H9 (cell line): ENCODE measurements around the gene PSMC1. TPM values are rescaled to one million over a fixed set of nuclear protein-coding genes. Genes with fewer than 3 reads are reported as not detected.
A peak's percentile ranks its signal among the peaks of the same experiment; 100 is the strongest.

Experiments
- DNase-seq: peaks from one replicate; pipeline ENCODE4 v3.0.0-alpha.2; 2017
- H2AFZ ChIP-seq: one replicate; pipeline ENCODE4 v1.6.1; 2013; ENCODE audit warnings: mild to moderate bottlenecking, low read length, control low read depth, moderate library complexity
- H2AK5ac ChIP-seq: 2 replicates; pipeline ENCODE4 v1.6.1; 2013; ENCODE audit warnings: low read length, control low read depth, mixed read lengths; ENCODE audit not compliant: insufficient read length
- H2BK120ac ChIP-seq: one replicate; pipeline ENCODE4 v1.6.1; 2013; ENCODE audit warnings: low read depth, mild to moderate bottlenecking, low read length, control low read depth, inconsistent platforms; ENCODE audit not compliant: poor library complexity, severe bottlenecking
- H2BK12ac ChIP-seq: 2 replicates; pipeline ENCODE4 v1.6.1; 2013; ENCODE audit warnings: low read length, control low read depth, mixed read lengths, low read depth; ENCODE audit not compliant: insufficient read length
- H2BK15ac ChIP-seq: 2 replicates; pipeline ENCODE4 v1.6.1; 2013; ENCODE audit warnings: low read depth, low read length, control low read depth
- H2BK20ac ChIP-seq: one replicate; pipeline ENCODE4 v1.6.1; 2013; ENCODE audit warnings: low read depth, mild to moderate bottlenecking, low read length, control low read depth, inconsistent platforms; ENCODE audit not compliant: poor library complexity, severe bottlenecking
- H2BK5ac ChIP-seq: 2 replicates; pipeline ENCODE4 v1.6.1; 2013; ENCODE audit warnings: low read length, control low read depth, mixed read lengths; ENCODE audit not compliant: insufficient read length
- H3K14ac ChIP-seq: 2 replicates; pipeline ENCODE4 v1.6.1; 2013; ENCODE audit warnings: low read length, control low read depth; ENCODE audit not compliant: insufficient read depth
- H3K18ac ChIP-seq: 2 replicates; pipeline ENCODE4 v1.6.1; 2013; ENCODE audit warnings: low read depth, mild to moderate bottlenecking, mixed read lengths, low read length, control low read depth; ENCODE audit not compliant: insufficient read length
- H3K23ac ChIP-seq: 2 replicates; pipeline ENCODE4 v1.6.1; 2013; ENCODE audit warnings: low read length, control low read depth, mixed read lengths, low read depth; ENCODE audit not compliant: insufficient read length
- H3K23me2 ChIP-seq: 2 replicates; pipeline ENCODE4 v1.6.1; 2013; ENCODE audit warnings: low read depth, mild to moderate bottlenecking, mixed read lengths, low read length, control low read depth; ENCODE audit not compliant: insufficient read length, poor library complexity, severe bottlenecking
- H3K27ac ChIP-seq: 2 replicates; pipeline ENCODE4 v1.5.1; 2013; ENCODE audit warnings: low read length, control low read depth, mixed read lengths, low read depth; ENCODE audit not compliant: insufficient read length
- H3K27me3 ChIP-seq: 2 replicates; pipeline ENCODE4 v1.6.1; 2013; ENCODE audit warnings: low read length, control low read depth, inconsistent platforms; ENCODE audit not compliant: insufficient read depth
- H3K4ac ChIP-seq: 2 replicates; pipeline ENCODE4 v1.6.1; 2013; ENCODE audit warnings: low read depth, mild to moderate bottlenecking, control low read depth, inconsistent platforms, low read length, moderate library complexity
- H3K4me1 ChIP-seq: 2 replicates; pipeline ENCODE4 v1.6.1; 2013; ENCODE audit warnings: low read length, control low read depth, inconsistent platforms; ENCODE audit not compliant: insufficient read depth
- H3K4me2 ChIP-seq: 2 replicates; pipeline ENCODE4 v1.6.1; 2013; ENCODE audit warnings: low read length, control low read depth, mixed read lengths; ENCODE audit not compliant: insufficient read length, insufficient read depth
- H3K56ac ChIP-seq: 2 replicates; pipeline ENCODE4 v1.6.1; 2013; ENCODE audit warnings: low read depth, mild to moderate bottlenecking, mixed read lengths, low read length, control low read depth; ENCODE audit not compliant: insufficient read length
- H3K79me1 ChIP-seq: 2 replicates; pipeline ENCODE4 v1.6.1; 2013; ENCODE audit warnings: low read depth, mild to moderate bottlenecking, moderate library complexity, low read length, control low read depth, inconsistent platforms; ENCODE audit not compliant: insufficient read depth, poor library complexity, severe bottlenecking
- H3K79me2 ChIP-seq: 2 replicates; pipeline ENCODE4 v1.6.1; 2013; ENCODE audit warnings: low read length, control low read depth, inconsistent platforms; ENCODE audit not compliant: insufficient read depth
- H3K9ac ChIP-seq: 2 replicates; pipeline ENCODE4 v1.6.1; 2013; ENCODE audit warnings: low read length, control low read depth, mixed read lengths; ENCODE audit not compliant: insufficient read length; ENCODE audit errors: extremely low read depth
- H3K9me3 ChIP-seq: one replicate; pipeline ENCODE4 v1.6.1; 2013; ENCODE audit warnings: low read depth, low read length, inconsistent platforms; ENCODE audit not compliant: control insufficient read depth
- H3T11ph ChIP-seq: one replicate; pipeline ENCODE4 v1.6.1; 2013; ENCODE audit warnings: mild to moderate bottlenecking, low read length, control low read depth, inconsistent platforms
- H4K20me1 ChIP-seq: one replicate; pipeline ENCODE4 v1.6.1; 2013; ENCODE audit not compliant: control insufficient read depth, insufficient read length, insufficient read depth
- H4K5ac ChIP-seq: 2 replicates; pipeline ENCODE4 v1.6.1; 2013; ENCODE audit warnings: low read depth, mild to moderate bottlenecking, mixed read lengths, low read length, control low read depth; ENCODE audit not compliant: insufficient read length
- H4K8ac ChIP-seq: replicated peaks from 2 replicates; pipeline ENCODE4 v1.6.1; 2013; ENCODE audit warnings: low read length, control low read depth, mixed read lengths, low read depth; ENCODE audit not compliant: insufficient read length
- H4K91ac ChIP-seq: 2 replicates; pipeline ENCODE4 v1.6.1; 2013; ENCODE audit warnings: low read depth, mild to moderate bottlenecking, moderate library complexity, mixed read lengths, low read length, control low read depth; ENCODE audit not compliant: insufficient read length
- H3K27ac Mint-ChIP-seq, 3 experiments: 2 replicates in 2 of 3; 3 replicates in 1 of 3; pipeline ENCODE4 v1.8.0; 2020 to 2021; ENCODE audit warnings: mixed read lengths in 3 of 3, mild to moderate bottlenecking in 1 of 3, moderate library complexity in 1 of 3
- H3K27me3 Mint-ChIP-seq: 2 replicates; pipeline ENCODE4 v1.8.0; 2021; ENCODE audit warnings: low read depth, mild to moderate bottlenecking, moderate library complexity, mixed read lengths
- H3K36me3 Mint-ChIP-seq, 3 experiments: 2 replicates in 2 of 3; 3 replicates in 1 of 3; pipeline ENCODE4 v1.8.0; 2020 to 2021; ENCODE audit warnings: low read depth in 3 of 3, mixed read lengths in 3 of 3; ENCODE audit not compliant: insufficient read depth in 1 of 3
- H3K4me1 Mint-ChIP-seq, 2 experiments: 2 replicates each; pipeline ENCODE4 v1.8.0; 2020; ENCODE audit warnings: mixed read lengths in 2 of 2
- H3K4me3 Mint-ChIP-seq, 2 experiments: 2 replicates in 1 of 2; 3 replicates in 1 of 2; pipeline ENCODE4 v1.8.0; 2020 to 2021; ENCODE audit warnings: mild to moderate bottlenecking in 2 of 2, mixed read lengths in 2 of 2, moderate library complexity in 1 of 2
- H3K9me3 Mint-ChIP-seq, 2 experiments: 2 replicates in 1 of 2; 3 replicates in 1 of 2; pipeline ENCODE4 v1.8.0; 2020; ENCODE audit warnings: mild to moderate bottlenecking in 2 of 2, mixed read lengths in 2 of 2, moderate library complexity in 1 of 2
- WGBS: extraction: QIAGEN DNeasy Blood & Tissue Kit; methylation state at CpG from one replicate; pipeline ENCODE4 v1.1.7; 2013; ENCODE audit warnings: missing lambda C conversion rate, low lambda C conversion rate, mixed read lengths; ENCODE audit not compliant: insufficient read length; ENCODE audit errors: extremely low coverage; 5-methylcytosine and 5-hydroxymethylcytosine counted together
- total RNA-seq: library from RNA; stranded (reverse); gene quantifications from 2 replicates; pipeline ENCODE4 v1.2.1, GENCODE V29; 2021
- TF ChIP-seq, protein P1 (sequence below): fragments of 200-600 bp; sonication (generic); conservative IDR thresholded peaks from 3 replicates; pipeline ENCODE4 v1.8.0; 2021; ENCODE audit warnings: antibody characterized with exemption, mild to moderate bottlenecking

The PSMC1 gene
- total RNA-seq, 1 experiment from 2014 or later: 113 TPM

DNA sequence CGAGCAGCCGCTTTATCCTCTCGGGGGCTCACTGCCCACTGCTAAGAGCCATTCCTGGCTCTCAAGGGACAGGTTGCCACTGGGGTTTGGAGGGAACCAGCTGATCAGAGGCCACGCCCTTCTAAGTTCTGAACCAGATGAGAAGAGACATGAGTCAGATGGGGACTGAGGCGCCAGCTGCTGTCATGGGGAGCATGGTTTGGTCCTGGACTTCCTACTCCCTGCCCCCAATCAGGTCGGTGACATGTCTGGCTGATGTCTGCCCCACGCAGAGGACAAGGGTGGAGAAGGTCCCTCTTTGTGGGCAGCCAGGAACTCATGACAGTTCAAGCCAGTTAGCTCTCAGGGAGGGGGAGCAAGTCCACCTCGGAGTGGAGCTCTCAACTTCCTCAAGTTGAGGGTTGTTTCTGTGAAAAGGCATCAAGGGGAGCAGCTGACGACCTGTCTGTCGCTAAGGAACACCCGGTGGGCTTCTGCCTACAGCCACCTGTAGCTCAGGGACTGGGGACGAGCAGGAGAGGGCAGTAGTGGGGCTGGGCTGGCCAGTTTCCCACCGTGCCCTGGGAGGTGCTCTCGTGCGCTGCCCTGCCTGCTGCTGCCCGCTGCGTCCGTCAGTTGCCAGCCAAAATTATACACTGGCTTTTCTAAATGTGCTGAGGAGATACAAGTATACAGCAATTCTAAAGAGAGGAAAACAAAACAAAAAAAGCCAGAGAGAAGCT is 20.5 kb downstream of the PSMC1 start:
- no peak overlapping the region for H4K5ac ChIP-seq
- peak overlapping the region in 1 of 3 experiments; percentile 27; a peak in 2 of 7 replicates for H3K27ac Mint-ChIP-seq

More for the DNA sequence above, 20.5 kb downstream of the PSMC1 start:
- Mint-ChIP-seq H3K4me3 (no peak overlapping the region), H3K36me3 (peaks cover 3 to 54% (median 30%) of the 10 kb centered on the region in 3 experiments; a peak in 6 of 7 replicates), H3K4me1 (no peaks in the 10 kb centered on the region), H3K9me3 (no peaks in the 10 kb centered on the region), H3K27me3 (no peaks in the 10 kb centered on the region)
- Histone ChIP-seq H3K56ac (no peak overlapping the region), H4K20me1 (no peaks in the 10 kb centered on the region), H3K79me1 (no peaks in the 10 kb centered on the region), H2BK120ac (no peak overlapping the region), H2AK5ac (no peak overlapping the region), H3K9me3 (no peaks in the 10 kb centered on the region), H4K8ac (no peak overlapping the region), H3K4me2 (no peak overlapping the region), H3K18ac (no peak overlapping the region), H4K91ac (no peak overlapping the region), H3K27me3 (no peaks in the 10 kb centered on the region), H3K23me2 (no peaks in the 10 kb centered on the region), H3K27ac (no peak overlapping the region), H2BK15ac (no peak overlapping the region), H3K4ac (no peak overlapping the region), H2BK12ac (no peak overlapping the region), H2AFZ (no peak overlapping the region), H3K79me2 (no peaks in the 10 kb centered on the region), H2BK5ac (no peak overlapping the region), H3K14ac (no peak overlapping the region), H2BK20ac (no peak overlapping the region), H3K23ac (no peak overlapping the region), H3T11ph (no peak overlapping the region), H3K4me1 (no peaks in the 10 kb centered on the region), H3K9ac (no peak overlapping the region)
- DNase-seq: peak; percentile 73
- TF ChIP-seq, protein P1, sequence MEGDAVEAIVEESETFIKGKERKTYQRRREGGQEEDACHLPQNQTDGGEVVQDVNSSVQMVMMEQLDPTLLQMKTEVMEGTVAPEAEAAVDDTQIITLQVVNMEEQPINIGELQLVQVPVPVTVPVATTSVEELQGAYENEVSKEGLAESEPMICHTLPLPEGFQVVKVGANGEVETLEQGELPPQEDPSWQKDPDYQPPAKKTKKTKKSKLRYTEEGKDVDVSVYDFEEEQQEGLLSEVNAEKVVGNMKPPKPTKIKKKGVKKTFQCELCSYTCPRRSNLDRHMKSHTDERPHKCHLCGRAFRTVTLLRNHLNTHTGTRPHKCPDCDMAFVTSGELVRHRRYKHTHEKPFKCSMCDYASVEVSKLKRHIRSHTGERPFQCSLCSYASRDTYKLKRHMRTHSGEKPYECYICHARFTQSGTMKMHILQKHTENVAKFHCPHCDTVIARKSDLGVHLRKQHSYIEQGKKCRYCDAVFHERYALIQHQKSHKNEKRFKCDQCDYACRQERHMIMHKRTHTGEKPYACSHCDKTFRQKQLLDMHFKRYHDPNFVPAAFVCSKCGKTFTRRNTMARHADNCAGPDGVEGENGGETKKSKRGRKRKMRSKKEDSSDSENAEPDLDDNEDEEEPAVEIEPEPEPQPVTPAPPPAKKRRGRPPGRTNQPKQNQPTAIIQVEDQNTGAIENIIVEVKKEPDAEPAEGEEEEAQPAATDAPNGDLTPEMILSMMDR: peak; percentile 48; the same call in 2 of the 3 replicates
- WGBS: no CpG with 5 or more reads among the region's 18 CpGs
